BE2C (cell line): Measurements from ENCODE around the gene ARPC5L.
A peak's percentile ranks its signal among the peaks of the same experiment; 100 is the strongest.

Source experiments
- DNase-seq: peaks from one replicate; pipeline ENCODE4 v3.0.0-alpha.2; 2020
- H3K27me3 ChIP-seq: fragments of 250-450 bp; sonication (Bioruptor Pico); 2 replicates; pipeline ENCODE4 v1.5.1; 2020; ENCODE audit warnings: mild to moderate bottlenecking
- H3K36me3 ChIP-seq: fragments of 250-450 bp; sonication (Bioruptor Pico); 2 replicates; pipeline ENCODE4 v1.5.1; 2020; ENCODE audit warnings: mild to moderate bottlenecking
- H3K4me1 ChIP-seq: fragments of 250-450 bp; sonication (Bioruptor Pico); 2 replicates; pipeline ENCODE4 v1.5.1; 2020
- H3K4me3 ChIP-seq: 2 replicates; pipeline ENCODE4 v1.5.1; 2011; ENCODE audit warnings: low read depth, low read length
- H3K9me3 ChIP-seq: fragments of 250-450 bp; sonication (Bioruptor Pico); 2 replicates; pipeline ENCODE4 v1.5.1; 2020
- TF ChIP-seq, protein P1 (sequence below): IDR thresholded peaks from 2 replicates; pipeline ENCODE4 v1.5.1; 2012; ENCODE audit warnings: mild to moderate bottlenecking, low read depth, low read length

Gene ARPC5L

DNA sequence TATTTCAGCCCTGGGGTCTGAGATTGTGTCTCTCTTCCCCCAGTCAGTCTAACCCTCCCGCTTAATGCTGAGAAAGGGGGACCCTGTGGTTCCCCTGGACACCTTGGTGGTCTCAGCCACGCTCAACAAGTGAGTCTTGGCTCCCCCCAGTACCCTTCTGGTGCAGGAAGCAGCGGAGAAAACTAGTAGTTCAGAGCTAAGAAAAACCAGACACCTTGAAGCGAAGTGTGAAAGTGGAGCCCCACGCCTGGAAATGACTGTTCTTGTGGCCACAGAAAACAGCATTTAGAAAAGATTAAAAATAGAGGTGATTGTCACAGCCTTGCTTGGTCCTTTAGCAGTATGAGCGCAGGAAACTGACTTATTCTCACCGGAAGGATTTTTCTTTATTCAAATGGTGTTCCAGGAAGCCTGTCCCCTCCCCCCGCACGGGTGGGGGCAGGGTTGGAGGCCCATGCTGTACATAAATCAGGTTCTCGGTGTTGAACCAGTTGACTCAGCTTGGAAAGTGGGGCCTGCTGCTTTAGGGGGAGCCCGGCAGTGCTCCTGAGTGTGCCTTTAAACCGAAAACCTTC is 8.1 kb downstream of the ARPC5L start:
- TF ChIP-seq, protein P1, sequence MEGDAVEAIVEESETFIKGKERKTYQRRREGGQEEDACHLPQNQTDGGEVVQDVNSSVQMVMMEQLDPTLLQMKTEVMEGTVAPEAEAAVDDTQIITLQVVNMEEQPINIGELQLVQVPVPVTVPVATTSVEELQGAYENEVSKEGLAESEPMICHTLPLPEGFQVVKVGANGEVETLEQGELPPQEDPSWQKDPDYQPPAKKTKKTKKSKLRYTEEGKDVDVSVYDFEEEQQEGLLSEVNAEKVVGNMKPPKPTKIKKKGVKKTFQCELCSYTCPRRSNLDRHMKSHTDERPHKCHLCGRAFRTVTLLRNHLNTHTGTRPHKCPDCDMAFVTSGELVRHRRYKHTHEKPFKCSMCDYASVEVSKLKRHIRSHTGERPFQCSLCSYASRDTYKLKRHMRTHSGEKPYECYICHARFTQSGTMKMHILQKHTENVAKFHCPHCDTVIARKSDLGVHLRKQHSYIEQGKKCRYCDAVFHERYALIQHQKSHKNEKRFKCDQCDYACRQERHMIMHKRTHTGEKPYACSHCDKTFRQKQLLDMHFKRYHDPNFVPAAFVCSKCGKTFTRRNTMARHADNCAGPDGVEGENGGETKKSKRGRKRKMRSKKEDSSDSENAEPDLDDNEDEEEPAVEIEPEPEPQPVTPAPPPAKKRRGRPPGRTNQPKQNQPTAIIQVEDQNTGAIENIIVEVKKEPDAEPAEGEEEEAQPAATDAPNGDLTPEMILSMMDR: no peak
- H3K4me1 ChIP-seq: peaks cover 5% of the 10 kb centered on the region; the same call in 1 of the 2 replicates
- peak overlapping the region; percentile 95 for H3K4me3 ChIP-seq
- H3K27me3 ChIP-seq: no peaks in the 10 kb centered on the region
- DNase-seq: no peak
- no peaks in the 10 kb centered on the region for H3K9me3 ChIP-seq
- H3K36me3 ChIP-seq: peaks cover 30% of the 10 kb centered on the region

DNA sequence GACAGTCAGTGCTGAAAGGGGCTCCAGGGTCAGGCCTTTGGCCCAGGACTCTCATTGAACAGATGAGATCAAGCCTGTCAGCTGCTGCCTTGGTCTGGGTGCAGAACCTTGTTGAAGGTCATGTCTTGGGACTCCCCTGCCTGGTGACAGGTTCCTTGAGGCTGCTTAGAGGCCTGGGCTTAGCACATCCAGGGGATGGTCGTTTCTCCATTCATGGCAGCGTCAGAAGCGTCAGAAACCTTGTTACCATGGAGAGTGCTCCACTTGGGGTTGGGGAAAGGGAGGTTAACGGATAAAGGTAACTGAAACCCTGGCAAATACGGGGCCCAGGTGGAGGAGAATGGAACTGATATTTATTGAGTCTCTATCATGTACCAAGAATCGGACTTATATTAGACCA is 8.8 kb downstream of the ARPC5L start:
- H3K36me3 ChIP-seq: peaks cover 37% of the 10 kb centered on the region
- TF ChIP-seq, protein P1: no peak
- H3K27me3 ChIP-seq: no peaks in the 10 kb centered on the region
- H3K4me3 ChIP-seq: peak overlapping the region; percentile 95
- peaks cover 5% of the 10 kb centered on the region; the same call in 1 of the 2 replicates for H3K4me1 ChIP-seq
- no peak for DNase-seq
- no peaks in the 10 kb centered on the region for H3K9me3 ChIP-seq

DNA sequence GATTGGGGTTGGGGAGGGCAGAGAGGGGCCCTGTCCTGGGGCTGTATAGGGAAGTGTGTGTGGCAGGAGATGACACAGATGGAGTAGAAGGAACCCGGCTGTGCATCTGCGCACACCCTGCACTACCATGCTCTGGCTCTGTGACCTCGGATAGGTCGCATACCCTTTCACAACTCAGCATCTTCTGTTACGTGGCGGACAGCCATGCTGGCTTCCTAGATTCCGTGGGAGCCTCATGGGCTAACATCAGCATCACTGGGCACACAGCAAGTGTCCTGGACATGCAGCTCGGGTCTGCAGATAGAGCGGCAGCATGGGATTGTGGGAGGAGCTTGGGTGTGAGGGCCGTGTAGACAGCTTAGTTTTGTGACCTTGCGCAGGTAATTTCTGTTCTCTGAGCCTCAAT is 9.2 kb downstream of the ARPC5L start:
- Histone ChIP-seq H3K27me3 (no peaks in the 10 kb centered on the region), H3K36me3 (peaks cover 41% of the 10 kb centered on the region), H3K4me3 (peak overlapping the region; percentile 95), H3K4me1 (peaks cover 5% of the 10 kb centered on the region; the same call in 1 of the 2 replicates), H3K9me3 (no peaks in the 10 kb centered on the region)
- DNase-seq: no peak
- TF ChIP-seq, protein P1: no peak

DNA sequence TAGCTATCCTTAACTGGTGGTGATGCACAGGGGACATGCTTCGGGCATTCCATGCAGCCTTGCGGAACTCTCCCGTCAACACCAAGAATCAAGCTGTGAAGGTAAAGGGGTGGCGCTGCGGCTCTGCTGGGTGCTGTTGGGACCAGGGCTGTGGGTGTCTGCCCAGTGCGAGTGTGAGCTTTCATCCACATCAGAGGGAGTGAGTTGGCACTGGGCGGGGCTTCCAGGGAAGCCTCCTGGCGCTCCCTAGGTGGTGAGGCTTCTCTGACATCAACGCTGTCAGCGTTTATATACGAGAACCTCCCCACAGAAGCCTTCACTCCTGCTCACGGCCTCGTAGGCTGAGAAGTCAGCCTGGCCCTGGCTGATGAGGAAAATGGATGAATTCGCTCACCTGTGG is 11.7 kb downstream of the ARPC5L start:
- no peak overlapping the region for H3K4me3 ChIP-seq
- no peaks in the 10 kb centered on the region for H3K9me3 ChIP-seq
- H3K36me3 ChIP-seq: peaks cover 66% of the 10 kb centered on the region
- H3K27me3 ChIP-seq: no peaks in the 10 kb centered on the region
- DNase-seq: no peak
- H3K4me1 ChIP-seq: peaks cover 5% of the 10 kb centered on the region; the same call in 1 of the 2 replicates
- TF ChIP-seq, protein P1: no peak

DNA sequence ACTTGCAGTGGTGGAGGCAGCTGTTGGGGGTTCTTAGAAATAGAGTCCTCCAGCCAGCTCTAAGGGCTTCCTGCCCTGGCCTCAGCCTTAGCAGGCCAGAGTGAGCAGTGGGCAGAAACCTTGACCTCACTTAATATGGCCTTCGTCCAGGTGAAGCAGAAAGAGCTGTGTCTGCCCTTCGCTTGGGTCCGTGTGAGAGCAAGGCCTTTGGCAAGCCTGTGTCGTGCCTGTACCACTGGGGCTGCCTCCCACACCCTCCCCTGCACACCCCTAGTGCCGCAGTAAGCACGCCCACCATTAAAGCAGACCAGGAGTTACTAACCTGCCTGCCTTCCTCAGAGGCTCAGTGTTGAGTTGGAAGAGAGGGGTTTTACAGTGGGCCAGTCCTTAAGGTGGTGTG is 13.6 kb downstream of the ARPC5L start:
- Histone ChIP-seq H3K4me3 (no peak overlapping the region), H3K27me3 (no peaks in the 10 kb centered on the region), H3K36me3 (peaks cover 78% of the 10 kb centered on the region), H3K4me1 (peaks cover 5% of the 10 kb centered on the region; the same call in 1 of the 2 replicates), H3K9me3 (no peaks in the 10 kb centered on the region)
- TF ChIP-seq, protein P1: no peak
- no peak for DNase-seq

DNA sequence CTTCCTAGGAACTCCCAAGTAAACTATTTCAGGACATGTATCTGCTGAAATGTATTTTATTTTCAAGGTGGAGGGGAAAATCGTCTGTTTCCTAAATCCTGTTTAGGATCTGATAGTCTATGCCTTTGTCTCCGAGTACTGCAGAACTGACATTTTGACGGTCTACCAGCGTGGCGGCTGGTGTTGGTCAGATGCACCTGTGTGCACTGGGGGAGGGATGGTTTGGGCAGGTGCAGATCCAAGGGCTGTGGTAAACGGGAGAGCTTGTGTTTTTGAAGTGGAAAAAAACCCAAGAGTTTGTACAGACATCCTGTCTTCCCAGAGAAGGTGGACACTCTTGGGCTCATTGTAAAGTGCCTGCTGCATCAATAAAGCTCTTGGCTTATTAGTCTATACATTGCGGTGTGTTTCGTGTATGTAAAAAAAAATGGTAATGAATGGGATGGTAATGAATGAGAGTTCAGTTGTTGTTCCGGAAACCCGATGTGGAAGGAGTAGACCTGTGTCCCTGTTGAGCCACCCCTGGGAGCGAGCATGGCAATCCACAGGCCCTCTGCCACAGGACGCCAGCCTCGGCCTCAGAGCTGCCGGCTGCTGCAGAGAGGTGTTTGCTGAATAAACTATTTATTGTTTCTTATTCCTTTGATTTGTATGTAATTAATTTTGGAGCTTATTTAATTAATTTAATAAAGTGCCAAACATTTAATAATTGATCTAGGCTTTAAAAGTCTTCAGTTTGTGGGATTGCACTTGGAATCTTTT is 15.3 kb downstream of the ARPC5L start:
- TF ChIP-seq, protein P1: no peak
- Histone ChIP-seq H3K4me3 (no peak overlapping the region), H3K9me3 (no peaks in the 10 kb centered on the region), H3K27me3 (no peaks in the 10 kb centered on the region), H3K4me1 (peaks cover 1% of the 10 kb centered on the region; the same call in 1 of the 2 replicates), H3K36me3 (peaks cover 77% of the 10 kb centered on the region)
- DNase-seq: no peak
